ENCODE results near the gene RBM15B. TPM values are rescaled to one million over a fixed set of nuclear protein-coding genes. Genes with fewer than 3 reads are reported as not detected.
A peak's percentile ranks its signal among the peaks of the same experiment; 100 is the strongest.
"Not testable (repeated sequence)": the region's sequence is repeated elsewhere in the genome, so short reads cannot be mapped to it uniquely, and the experiment has no call there.

RBM15B gene
- polyA plus RNA-seq, 3 donors = 37.1 to 46.1 (median 39.8) TPM

DNA sequence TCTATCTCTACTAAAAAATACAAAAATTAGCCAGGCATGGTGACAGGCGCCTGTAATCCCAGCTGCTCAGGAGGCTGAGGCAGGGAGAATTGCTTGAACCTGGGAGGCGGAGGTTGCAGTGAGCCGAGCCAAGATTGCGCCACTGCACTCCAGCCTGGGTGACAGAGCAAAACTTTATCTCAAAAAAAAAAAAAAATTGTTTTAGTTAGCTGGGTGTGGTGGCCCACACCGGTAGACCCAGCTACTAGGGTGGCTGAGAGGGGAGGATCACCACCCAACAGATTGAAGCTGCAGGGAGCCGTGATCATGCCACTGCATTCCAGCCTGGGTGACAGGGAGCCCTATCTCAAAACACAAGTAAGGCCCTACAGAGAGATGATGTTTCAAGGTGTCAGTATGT, 3.8 kb upstream of the RBM15B start:
- DNase-seq (ENCODE audit: extremely low read depth in 1 of 11, low read depth in 9 of 11, low spot score in 4 of 11) = not testable (repeated sequence)

DNA sequence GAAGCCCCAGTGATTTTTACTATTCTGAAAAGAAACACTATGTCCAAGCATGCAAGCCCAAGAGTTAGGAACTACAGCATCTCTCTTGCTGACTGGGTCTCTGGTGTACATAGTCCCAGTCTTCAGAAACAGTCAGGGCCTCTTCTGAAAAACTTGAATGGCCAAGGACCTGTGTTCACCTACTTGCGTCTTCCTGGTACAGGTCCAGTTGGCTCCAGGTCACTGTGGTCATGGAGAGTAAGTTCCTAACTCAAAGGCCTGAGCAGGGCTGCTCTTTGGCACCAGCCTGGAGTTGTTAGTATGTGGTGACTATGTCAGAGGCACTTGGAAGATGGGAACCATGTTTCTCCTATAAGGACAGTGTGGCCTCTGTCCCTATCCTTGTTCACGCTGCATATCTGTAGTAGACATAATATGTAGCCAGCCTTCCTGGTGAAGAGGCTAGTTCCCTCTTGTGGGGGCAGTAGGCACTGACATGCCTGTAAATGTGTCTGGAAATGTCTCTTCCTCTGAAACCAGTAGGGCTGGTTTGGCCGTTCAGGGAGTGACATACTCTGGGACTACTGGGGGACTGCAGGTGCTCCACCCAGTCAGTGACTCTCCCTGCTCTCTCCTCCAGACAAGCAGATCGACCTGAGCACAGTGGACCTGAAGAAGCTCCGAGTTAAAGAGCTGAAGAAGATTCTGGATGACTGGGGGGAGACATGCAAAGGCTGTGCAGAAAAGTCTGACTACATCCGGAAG, 2.6 kb upstream of the RBM15B start:
- no peak for DNase-seq (ENCODE audit: extremely low read depth in 1 of 11, low read depth in 9 of 11, low spot score in 4 of 11)

DNA sequence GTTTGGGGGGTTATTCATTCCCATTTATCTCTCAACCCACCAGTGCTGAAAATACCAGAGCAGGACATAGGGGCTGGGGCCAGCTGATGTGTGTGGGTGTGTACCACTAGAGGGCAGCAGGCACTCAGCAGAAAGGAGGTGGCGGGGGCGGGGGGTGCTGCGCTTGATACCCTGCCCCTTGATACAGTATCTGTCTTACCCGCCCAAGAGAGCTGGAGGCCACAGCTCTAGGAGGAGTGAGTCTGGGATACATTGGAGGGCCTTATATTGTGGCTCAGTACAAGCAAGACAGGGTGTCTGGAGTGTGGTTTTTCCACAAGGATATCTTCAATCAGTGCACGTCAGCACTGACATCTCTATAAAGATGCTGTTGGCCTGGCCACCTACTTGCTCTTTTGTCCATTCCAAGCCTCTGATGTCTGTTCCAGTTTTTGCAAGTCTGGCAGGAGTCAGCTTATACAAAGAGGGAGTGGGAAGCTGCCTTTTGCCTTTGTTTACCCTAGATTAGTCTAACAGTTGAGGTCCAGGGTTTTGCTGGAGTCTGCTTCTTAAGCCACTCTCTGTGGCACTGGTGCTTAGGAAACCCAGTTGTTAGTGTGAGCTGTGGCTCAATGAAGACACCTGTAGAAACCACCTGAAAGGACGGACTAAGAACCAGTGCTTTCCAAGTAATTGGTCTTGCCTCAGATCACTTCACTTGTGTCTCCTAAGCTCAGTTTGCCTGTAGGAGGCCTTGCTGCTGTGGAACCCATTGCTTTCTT, 1.5 kb upstream of the RBM15B start:
- DNase-seq (ENCODE audit: extremely low read depth in 1 of 11, low read depth in 9 of 11, low spot score in 4 of 11) = peak in 3 of 11 donors; percentile 12 to 30 (median 25)

DNA sequence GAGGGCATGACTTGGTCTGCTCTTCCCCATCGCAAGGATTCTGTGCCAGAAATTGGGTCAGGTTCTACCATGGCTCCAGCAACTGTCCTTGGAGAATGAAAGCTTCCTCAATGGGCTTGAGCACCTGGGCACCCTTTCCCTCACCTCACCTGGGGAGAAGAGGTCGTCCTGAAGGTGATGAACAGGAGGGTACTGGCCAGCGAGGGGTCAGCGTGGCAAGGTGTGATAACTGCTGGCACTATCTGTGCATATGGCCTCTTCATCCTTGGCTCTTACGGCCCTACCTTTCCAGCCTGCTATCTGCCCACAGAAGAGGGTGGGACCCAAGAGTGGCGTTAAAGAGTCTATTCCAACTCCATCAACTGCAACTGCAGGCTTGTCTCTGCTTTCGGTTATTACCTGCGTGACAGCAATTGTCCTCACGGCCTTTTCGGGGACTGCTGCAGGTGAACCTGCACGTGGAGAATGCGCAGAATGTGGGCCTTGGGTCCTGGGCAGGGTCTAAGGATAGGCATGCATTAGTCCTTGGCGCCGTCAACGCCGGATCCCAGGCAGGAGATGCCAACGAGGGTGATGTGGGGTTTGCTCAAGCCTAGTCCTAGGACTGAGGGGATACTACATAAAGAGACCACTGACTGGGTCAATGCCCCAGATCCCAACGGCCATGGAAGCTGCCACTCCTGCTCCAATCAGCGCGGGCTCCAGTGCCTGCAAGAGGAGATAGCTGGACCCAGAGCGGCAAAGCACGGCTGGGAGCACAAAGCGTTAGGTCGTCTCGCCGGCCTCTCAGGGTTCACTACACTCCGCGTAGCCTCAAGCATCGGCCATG, 625 bp upstream of the RBM15B start:
- DNase-seq (ENCODE audit: extremely low read depth in 1 of 11, low read depth in 9 of 11, low spot score in 4 of 11) = no peak

DNA sequence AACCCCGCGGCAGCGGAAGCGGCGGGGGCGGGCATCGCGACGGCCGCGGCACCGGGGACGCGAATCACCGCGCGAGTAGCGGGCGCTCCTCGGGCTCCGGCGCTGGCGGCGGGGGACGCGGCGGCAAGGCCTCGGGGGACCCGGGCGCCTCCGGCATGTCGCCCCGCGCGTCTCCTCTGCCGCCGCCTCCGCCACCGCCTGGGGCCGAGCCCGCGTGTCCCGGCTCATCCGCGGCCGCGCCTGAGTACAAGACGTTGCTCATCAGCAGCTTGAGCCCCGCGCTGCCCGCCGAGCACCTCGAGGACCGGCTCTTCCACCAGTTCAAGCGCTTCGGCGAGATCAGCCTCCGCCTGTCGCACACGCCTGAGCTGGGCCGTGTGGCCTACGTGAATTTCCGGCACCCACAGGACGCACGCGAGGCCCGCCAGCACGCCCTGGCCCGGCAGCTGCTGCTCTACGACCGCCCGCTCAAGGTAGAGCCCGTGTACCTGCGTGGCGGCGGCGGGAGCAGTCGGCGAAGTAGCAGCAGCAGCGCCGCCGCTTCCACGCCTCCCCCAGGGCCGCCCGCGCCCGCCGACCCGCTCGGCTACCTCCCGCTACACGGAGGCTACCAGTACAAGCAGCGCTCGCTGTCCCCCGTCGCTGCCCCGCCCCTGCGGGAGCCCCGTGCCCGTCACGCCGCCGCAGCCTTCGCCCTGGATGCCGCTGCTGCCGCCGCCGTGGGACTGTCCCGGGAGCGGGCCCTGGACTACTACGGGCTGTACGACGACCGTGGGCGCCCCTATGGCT, 675 bp downstream of the RBM15B start:
- DNase-seq (ENCODE audit: extremely low read depth in 1 of 11, low read depth in 9 of 11, low spot score in 4 of 11) = peak in 3 of 11 donors; percentile 8 to 22 (median 20)

DNA sequence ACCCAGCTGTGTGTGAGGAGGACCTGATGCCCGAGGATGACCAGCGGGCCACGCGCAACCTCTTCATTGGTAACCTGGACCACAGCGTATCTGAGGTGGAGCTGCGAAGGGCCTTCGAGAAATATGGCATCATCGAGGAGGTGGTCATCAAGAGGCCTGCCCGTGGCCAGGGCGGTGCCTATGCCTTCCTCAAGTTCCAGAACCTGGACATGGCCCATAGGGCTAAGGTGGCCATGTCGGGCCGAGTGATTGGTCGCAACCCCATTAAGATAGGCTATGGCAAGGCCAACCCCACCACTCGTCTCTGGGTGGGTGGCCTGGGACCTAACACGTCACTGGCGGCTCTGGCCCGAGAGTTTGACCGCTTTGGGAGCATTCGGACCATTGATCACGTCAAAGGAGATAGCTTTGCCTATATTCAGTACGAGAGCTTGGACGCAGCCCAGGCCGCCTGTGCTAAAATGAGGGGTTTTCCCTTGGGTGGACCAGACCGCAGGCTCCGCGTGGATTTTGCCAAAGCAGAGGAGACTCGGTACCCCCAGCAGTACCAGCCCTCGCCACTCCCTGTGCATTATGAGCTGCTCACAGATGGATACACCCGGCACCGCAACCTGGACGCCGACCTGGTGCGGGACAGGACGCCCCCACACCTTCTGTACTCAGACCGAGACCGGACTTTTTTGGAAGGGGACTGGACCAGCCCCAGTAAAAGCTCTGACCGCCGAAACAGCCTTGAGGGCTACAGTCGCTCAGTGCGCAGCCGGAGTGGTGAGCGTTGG, 1.5 kb downstream of the RBM15B start:
- DNase-seq (ENCODE audit: extremely low read depth in 1 of 11, low read depth in 9 of 11, low spot score in 4 of 11) = no peak

DNA sequence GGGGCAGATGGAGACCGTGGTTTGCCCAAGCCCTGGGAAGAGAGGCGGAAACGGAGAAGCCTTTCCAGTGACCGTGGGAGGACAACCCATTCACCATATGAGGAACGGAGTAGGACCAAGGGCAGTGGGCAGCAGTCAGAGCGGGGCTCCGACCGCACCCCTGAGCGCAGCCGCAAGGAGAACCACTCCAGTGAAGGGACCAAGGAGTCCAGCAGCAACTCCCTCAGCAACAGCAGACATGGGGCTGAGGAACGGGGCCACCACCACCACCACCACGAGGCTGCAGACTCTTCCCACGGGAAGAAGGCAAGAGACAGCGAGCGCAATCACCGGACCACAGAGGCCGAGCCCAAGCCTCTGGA, 2.0 kb downstream of the RBM15B start:
- no peak for DNase-seq (ENCODE audit: extremely low read depth in 1 of 11, low read depth in 9 of 11, low spot score in 4 of 11)

DNA sequence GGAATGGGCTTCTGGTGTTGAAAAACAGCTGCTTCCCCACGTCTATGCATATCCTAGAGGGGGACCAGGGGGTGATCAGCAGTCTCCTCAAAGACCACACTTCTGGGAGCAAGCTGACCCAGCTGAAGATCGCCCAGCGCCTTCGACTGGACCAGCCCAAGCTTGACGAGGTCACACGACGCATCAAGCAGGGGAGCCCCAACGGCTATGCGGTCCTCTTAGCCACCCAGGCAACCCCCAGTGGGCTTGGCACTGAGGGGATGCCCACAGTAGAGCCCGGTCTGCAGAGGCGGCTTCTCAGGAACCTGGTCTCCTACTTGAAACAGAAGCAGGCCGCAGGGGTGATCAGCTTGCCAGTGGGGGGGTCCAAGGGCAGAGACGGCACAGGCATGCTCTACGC, 2.5 kb downstream of the RBM15B start:
- no peak for DNase-seq (ENCODE audit: extremely low read depth in 1 of 11, low read depth in 9 of 11, low spot score in 4 of 11)

DNA sequence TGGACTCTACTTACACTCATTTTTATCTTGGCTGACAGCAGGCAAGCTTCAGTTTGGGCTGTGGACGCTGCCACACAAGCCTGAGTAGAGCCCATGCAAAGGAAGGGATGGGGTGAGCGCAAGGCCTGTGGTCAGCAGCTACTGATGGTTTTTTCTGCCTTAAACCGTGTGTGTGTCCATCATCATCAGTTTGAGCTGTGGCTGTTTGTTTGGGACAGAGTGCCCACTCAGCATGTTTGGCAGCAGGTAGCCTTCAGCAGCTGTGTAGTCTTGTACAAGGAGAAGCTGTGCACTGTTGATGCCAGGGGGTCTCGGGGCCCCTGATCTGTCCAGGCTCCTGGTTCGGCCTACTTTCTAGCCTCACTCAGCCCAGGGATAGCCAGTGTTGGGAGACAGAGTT, 3.5 kb downstream of the RBM15B start:
- no peak for DNase-seq (ENCODE audit: extremely low read depth in 1 of 11, low read depth in 9 of 11, low spot score in 4 of 11)

DNA sequence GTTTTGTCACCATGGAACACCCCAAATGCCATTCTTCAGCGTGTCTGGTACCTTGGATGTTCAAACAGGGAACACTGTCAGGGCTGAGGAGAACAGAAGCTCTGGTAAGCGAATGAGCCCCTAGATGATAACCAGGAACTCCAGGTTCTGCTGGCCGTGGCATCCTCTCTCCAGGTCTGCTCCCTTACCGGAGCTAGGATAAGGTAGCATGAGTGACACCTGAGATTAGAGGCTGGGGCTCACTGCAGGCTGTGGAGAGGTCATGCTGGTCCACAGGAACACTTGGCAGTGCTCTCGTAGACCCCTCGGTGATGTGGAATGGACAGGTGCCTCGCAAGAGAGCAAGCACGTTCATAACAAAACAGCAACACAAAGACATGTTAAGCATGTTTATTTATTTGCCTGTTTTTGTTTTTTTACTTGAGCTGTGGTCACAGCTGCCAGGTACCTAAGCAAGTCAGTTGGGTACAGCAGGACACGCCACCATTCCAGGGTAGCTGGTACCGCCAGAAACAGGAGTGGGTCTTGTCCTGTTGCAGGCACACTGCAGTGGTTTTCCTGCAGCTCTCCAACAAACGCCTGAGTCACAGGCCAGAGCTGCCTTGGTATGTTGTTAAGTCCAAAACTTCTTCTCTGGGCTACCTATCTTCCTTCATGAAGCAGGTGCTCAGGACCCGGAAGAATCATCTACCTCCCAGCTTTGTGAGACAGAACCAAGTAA, 4.6 kb downstream of the RBM15B start:
- no peak for DNase-seq (ENCODE audit: extremely low read depth in 1 of 11, low read depth in 9 of 11, low spot score in 4 of 11)

DNA sequence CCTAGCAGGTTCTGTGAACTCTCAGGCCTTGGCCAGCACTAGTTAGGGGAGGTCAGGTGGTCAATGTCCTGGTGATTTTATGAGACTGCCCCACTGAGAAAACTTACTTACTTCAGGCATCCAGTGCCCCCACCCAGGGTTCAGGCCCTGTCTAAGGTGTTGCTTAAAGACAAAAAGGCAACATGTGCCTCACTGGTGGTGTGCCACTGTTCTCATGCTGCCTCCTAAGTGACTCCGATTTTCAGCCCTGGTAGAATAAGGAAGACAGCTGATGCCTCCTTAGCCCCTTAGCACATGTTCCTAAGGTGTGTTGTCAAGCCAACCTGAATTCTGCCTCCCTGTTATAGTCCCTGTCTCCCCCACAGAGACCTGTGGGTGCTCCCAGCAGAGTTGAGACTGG, 5.3 kb downstream of the RBM15B start:
- DNase-seq (ENCODE audit: extremely low read depth in 1 of 11, low read depth in 9 of 11, low spot score in 4 of 11) = no peak

DNA sequence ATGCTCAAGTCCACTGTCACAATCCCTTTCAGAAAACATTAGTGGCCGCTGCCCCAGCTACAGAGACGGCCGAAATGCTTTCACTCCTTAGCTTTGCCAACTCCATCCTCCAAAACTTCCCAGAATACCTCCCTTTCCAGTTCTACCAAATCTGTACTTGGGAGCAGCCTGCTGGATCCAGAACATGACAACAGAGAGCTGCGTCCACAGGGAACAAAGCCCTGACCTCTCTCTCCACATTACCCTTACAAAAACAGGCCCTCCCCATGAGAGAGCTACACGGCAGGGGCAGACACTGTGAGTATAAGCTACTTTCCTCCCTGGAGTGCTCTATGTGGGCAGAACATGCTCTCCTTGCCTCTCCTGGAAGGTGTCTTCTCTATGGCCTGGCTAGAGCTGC, 6.3 kb downstream of the RBM15B start:
- no peak for DNase-seq (ENCODE audit: extremely low read depth in 1 of 11, low read depth in 9 of 11, low spot score in 4 of 11)

DNA sequence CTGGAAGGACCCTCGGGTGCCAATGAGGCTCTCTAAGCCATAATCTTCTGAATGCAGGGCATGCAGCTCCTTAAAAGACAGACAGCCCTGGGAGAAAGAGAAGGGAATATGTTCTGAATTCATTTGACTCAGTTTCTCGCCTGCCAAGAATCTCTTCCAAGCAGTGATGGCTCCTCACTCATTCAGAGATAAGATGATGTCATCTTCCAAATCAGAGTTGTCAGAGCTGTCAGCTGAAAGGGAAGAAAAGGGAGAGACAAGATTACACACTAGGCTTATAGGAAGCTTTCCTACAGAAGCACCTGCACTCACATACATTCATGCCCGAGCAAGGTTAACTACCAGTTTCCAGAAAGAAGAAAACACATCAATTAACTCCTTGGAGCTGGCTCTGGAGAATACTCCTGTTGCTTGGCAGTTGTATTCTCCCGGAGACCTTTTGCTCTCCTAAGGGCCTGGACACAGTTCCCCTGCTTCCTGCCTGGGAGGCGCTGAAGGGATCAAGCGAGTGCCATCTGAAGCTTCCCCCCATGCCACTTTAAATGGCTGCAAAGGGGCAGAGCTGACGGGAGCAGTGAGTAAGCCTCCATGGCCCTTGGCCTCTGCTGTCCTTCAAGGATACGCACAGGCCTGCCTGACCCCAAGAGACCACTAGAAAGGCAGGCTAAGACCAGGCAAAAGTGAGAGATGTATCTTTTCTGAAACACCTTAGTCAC, 7.7 kb downstream of the RBM15B start:
- no peak for DNase-seq (ENCODE audit: extremely low read depth in 1 of 11, low read depth in 9 of 11, low spot score in 4 of 11)

DNA sequence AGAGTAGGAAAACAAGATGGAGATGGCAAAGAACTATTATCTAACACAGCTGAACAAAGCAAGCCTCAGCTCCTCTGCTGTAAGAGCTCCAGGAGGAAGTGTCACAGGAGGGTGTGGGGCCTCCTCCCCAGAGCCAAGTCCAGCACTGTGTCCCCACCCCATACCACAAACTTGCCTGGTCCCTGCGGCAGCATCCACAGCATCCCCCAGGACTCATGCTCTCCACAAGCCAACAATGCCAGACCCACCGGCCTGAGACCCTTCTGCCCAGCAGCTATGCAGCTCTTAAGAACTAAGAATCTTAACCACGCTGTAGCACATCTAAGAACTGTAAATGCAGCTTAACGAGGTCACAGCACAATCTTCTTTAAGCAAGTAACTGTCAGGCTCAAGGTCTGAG, 9.1 kb downstream of the RBM15B start:
- DNase-seq (ENCODE audit: extremely low read depth in 1 of 11, low read depth in 9 of 11, low spot score in 4 of 11) = no peak

DNA sequence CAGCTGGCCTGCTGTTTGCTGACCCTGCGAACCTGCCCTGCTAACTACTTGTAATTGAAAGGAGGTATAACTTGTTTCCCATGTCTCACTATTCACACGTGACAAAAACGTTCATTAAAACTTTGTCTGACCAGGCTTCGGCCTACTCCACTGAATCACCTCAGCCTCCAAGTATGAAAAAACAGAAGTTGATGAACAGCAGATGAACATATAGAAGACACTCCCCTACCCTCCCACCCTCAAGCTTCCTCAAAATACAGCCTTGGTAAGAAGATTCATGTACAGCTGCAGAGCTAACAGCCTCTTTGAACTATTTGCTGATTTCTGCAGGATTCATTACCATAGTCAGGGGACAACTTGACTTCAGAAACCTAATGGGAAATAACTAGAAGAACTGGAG, 10.7 kb downstream of the RBM15B start:
- no peak for DNase-seq (ENCODE audit: extremely low read depth in 1 of 11, low read depth in 9 of 11, low spot score in 4 of 11)

DNA sequence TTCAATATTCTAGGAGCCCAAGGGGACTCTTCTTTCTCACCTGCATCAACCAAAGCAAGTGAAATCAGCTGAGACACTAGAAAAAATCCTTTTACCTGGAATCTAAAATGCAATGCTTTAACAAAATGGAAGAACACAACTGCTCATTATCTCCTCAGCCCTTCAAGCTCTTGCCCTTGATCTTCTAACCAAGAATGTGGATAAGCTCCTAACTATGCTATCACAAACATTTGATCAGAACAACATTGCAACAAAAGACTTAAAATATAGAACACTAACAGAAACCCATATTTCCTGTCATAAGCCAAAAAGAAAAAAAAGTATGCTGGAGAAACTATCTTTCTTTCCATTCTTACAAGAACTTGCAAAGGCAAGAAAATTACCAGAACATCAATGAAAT, 12.6 kb downstream of the RBM15B start:
- DNase-seq (ENCODE audit: extremely low read depth in 1 of 11, low read depth in 9 of 11, low spot score in 4 of 11) = no peak

DNA sequence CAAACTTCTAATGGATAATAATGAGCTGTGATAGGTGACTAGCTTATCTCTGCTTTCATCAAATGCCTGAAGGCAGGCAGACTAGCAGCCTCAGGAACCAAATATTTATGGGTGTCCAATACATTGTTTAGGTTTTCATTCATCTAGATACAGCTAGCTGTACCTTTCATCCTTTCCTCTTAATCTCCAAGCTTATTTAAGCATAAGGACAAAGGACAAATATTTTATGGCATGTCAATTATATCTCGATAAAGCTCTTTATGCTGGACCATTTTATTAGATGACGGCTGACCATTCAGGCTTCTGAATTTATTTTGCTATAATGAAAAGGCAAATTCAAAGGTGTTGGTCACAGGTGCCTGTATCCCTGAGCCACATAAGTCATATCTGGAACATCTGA, 16.9 kb downstream of the RBM15B start:
- DNase-seq (ENCODE audit: extremely low read depth in 1 of 11, low read depth in 9 of 11, low spot score in 4 of 11) = no peak
